Heart left ventricle (tissue), 13 donors: ENCODE data around the gene RPL13.

Source experiments
- CTCF ChIP-seq, 12 donors: fragments of 200-600 bp; sonication (generic) in 4 of 12; IDR thresholded peaks; one replicate each; pipeline versions ENCODE4 v1.5.0 to v1.8.0; 2018 to 2022; ENCODE audit warnings: antibody characterized with exemption in 12 of 12, mild to moderate bottlenecking in 5 of 12
- POLR2A ChIP-seq, 2 donors: fragments of 450-650 bp; IDR thresholded peaks; one replicate each; pipeline ENCODE4 v1.6.1; 2017; ENCODE audit warnings: antibody characterized with exemption in 2 of 2, mild to moderate bottlenecking in 2 of 2, moderate library complexity in 2 of 2
- donor health status: ischemic (EF 13 %, LVEDD 7.1; RV severe dilation, severe dysfunction).
- donor health status: DM: no; HTN: yes; CAD: no.
- donor health status: DM: no; HTN: no; CAD: no.
- donor health status: ischemic (EF 25% LVEDD 6.9; RV normal size, moderate dysfunction).
- donor health status: ischemic (EF 25% LVEDD 5.7; RV mildly dilated, moderate dysfunction).
- donor health status: ischemic (EF 35%, LVEDD 5.7; RV mildly dilated, moderate dysfunction).
- donor health status: nonischemic (EF 11% LVEDD 7.7; RV severe dilation, severe dysfunction).
- donor health status: DM: yes; HTN: yes; CAD: no.
- donor health status: PGD.
- donor health status: ischemic (EF 29% LVEDD 5.4; RV normal size, mild dysfunction).
- donor health status: nonischemic (EF 23%, LVEDD 6.1; RV moderate dilation, normal function).

- TF ChIP-seq CTCF (IDR thresholded peaks at IDR 0.05) (no peak), POLR2A (IDR thresholded peaks at IDR 0.05) (no peak)
Measured at GRCh38 chr16:89604764-89605163, 44.3 kb downstream of the RPL13 start.
